GM19395 (cell line): Measurements from ENCODE around the gene LCN10.
"Not testable (repeated sequence)": the region's sequence is repeated elsewhere in the genome, so short reads cannot be mapped to it uniquely, and the experiment has no call there.

Source experiments
- ATAC-seq: cut with Tn5 transposase; IDR thresholded peaks from one replicate; pipeline ENCODE4 v1.9.1; 2021; ENCODE audit warnings: mild to moderate bottlenecking, moderate library complexity; ENCODE audit not compliant: unreplicated experiment

Gene LCN10

GRCh38 chr9:136755302-136756133, 12.8 kb upstream of the LCN10 start:
- not testable (repeated sequence) for ATAC-seq

- no peak for ATAC-seq
These were observed 12.0 kb upstream of the LCN10 start for GRCh38 chr9:136754626-136755301.

- no peak for ATAC-seq
These were observed 11.4 kb upstream of the LCN10 start for GRCh38 chr9:136754059-136754572.

- ATAC-seq = no peak
These were observed 10.8 kb upstream of the LCN10 start for GRCh38 chr9:136753371-136754058.

GRCh38 chr9:136751814-136752213, 9.1 kb upstream of the LCN10 start:
- ATAC-seq = no peak

- no peak for ATAC-seq
These were observed 8.5 kb upstream of the LCN10 start for GRCh38 chr9:136751244-136751643.

- no peak for ATAC-seq
These were observed 7.8 kb upstream of the LCN10 start for GRCh38 chr9:136750526-136750925.

GRCh38 chr9:136748666-136749611, 6.2 kb upstream of the LCN10 start:
- no peak for ATAC-seq

GRCh38 chr9:136748201-136748600, 5.5 kb upstream of the LCN10 start, which contains the start of gene LCN6:
Gene LCN6 (minus strand): TSS chr9:136748525. CDS start chr9:136748483, 42 bp downstream.
- no peak for ATAC-seq

GRCh38 chr9:136747161-136748060, 4.7 kb upstream of the LCN10 start:
- no peak for ATAC-seq

- no peak for ATAC-seq
These were observed 3.9 kb upstream of the LCN10 start for GRCh38 chr9:136746621-136747020.

- ATAC-seq = no peak
These were observed 3.4 kb upstream of the LCN10 start for GRCh38 chr9:136746155-136746490.

GRCh38 chr9:136745389-136746154, 2.8 kb upstream of the LCN10 start:
- ATAC-seq = no peak

GRCh38 chr9:136744773-136745172, 2.0 kb upstream of the LCN10 start:
- no peak for ATAC-seq

GRCh38 chr9:136743639-136744211, 985 bp upstream of the LCN10 start:
- ATAC-seq = no peak

GRCh38 chr9:136741883-136742571, 713 bp downstream of the LCN10 start:
- no peak for ATAC-seq

GRCh38 chr9:136740971-136741882, 1.5 kb downstream of the LCN10 start:
- no peak for ATAC-seq
